ENCODE measurements around the gene KANSL1. TPM values are rescaled to one million over a fixed set of nuclear protein-coding genes. Genes with fewer than 3 reads are reported as not detected.

Gene KANSL1
- total and polyA plus RNA-seq, 2 donors (not counting 1 experiment from before 2014, with no cell fraction given) = 8.4 to 78.6 TPM

DNA sequence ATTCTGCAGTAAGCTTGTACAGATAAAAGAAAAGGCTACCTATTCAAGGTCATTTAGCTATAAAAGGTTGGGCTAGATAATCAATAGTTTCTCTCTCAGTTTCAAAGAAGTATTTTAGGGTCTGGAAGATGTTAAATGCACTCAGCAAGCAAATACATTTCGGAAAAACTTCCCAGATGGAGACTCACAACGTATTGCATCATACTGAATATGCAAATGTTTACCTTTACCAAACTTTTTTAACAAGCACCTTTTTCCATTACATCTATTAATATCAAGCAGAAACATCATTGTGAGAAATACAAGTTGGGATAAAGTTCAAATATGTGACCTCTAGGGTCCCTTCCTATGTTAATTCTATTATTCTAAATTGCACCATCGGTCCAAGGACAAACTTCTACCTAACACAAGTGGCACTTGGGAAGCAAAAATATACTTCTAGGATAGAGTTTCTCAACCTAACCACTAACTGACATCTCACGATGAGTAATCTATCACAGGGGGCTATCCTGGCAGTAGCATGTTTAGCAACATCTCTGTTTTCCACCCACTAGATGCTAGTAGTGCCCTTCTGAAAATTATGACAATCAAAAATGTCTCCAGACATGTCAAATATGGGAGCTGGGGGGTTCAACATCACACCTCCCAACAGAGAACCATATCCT lies 14.5 kb downstream of the KANSL1 start:
- Histone ChIP-seq H3K9ac (ENCODE audit: insufficient read depth, low read length) (no peak overlapping the region), H3K9me3 (ENCODE audit: control insufficient read depth, insufficient read depth, low read depth, low read length) (no peaks in the 10 kb centered on the region), H3K27me3 (ENCODE audit: control insufficient read depth, insufficient read depth, low read length) (no peaks in the 10 kb centered on the region), H4K20me1 (ENCODE audit: control insufficient read depth, extremely low read depth, insufficient read depth, low read length) (peaks cover 18% of the 10 kb centered on the region), H3K4me3 (replicated peaks in 1 of 4; ENCODE audit: control extremely low read depth in 1 of 4, insufficient read depth in 1 of 4, low read depth in 3 of 4, low read length in 4 of 4) (no peak overlapping the region), H3K79me2 (ENCODE audit: control insufficient read depth, insufficient read depth, low read length) (peaks cover 99% of the 10 kb centered on the region), H2AFZ (ENCODE audit: low read length) (no peak overlapping the region), H3K4me1 (ENCODE audit: control insufficient read depth, extremely low read depth, insufficient read depth, low read length) (peaks cover 3% of the 10 kb centered on the region), H3K4me2 (ENCODE audit: extremely low read depth, insufficient read depth, low read length) (no peak overlapping the region), H3K27ac (ENCODE audit: insufficient read depth, low read length) (no peak overlapping the region), H3K36me3 (ENCODE audit: control insufficient read depth, insufficient read depth, low read length) (no peaks in the 10 kb centered on the region)
- DNase-seq (ENCODE audit: low read depth in 2 of 2) = peak; percentile 53 to 61
- TF ChIP-seq EZH2 (IDR thresholded peaks at IDR 0.05; ENCODE audit: low read length, missing control alignments) (no peak), CTCF (conservative IDR thresholded peaks at IDR 0.05 in 1 of 2, IDR thresholded peaks at IDR 0.05 in 1 of 2; ENCODE audit: low read depth in 1 of 2, low read length in 2 of 2) (no peak)

- peaks cover 3% of the 10 kb centered on the region for H3K4me1 ChIP-seq (ENCODE audit: control insufficient read depth, extremely low read depth, insufficient read depth, low read length)
Measured at GRCh38 chr17:46176975-46177374, 16.3 kb downstream of the KANSL1 start.

GRCh38 chr17:46175891-46176290 lies 17.3 kb downstream of the KANSL1 start:
- DNase-seq (ENCODE audit: low read depth in 2 of 2) = peak in 1 of 2 donors; percentile 36
- Histone ChIP-seq H4K20me1 (ENCODE audit: control insufficient read depth, extremely low read depth, insufficient read depth, low read length) (peaks cover 8% of the 10 kb centered on the region), H3K79me2 (ENCODE audit: control insufficient read depth, insufficient read depth, low read length) (peaks cover 99% of the 10 kb centered on the region), H2AFZ (ENCODE audit: low read length) (no peak overlapping the region), H3K27me3 (ENCODE audit: control insufficient read depth, insufficient read depth, low read length) (no peaks in the 10 kb centered on the region), H3K27ac (ENCODE audit: insufficient read depth, low read length) (no peak overlapping the region), H3K4me1 (ENCODE audit: control insufficient read depth, extremely low read depth, insufficient read depth, low read length) (peaks cover 3% of the 10 kb centered on the region), H3K36me3 (ENCODE audit: control insufficient read depth, insufficient read depth, low read length) (peaks cover 4% of the 10 kb centered on the region), H3K9ac (ENCODE audit: insufficient read depth, low read length) (no peak overlapping the region), H3K4me2 (ENCODE audit: extremely low read depth, insufficient read depth, low read length) (no peak overlapping the region), H3K4me3 (replicated peaks in 1 of 4; ENCODE audit: control extremely low read depth in 1 of 4, insufficient read depth in 1 of 4, low read depth in 3 of 4, low read length in 4 of 4) (no peak overlapping the region), H3K9me3 (ENCODE audit: control insufficient read depth, insufficient read depth, low read depth, low read length) (no peaks in the 10 kb centered on the region)
- TF ChIP-seq EZH2 (IDR thresholded peaks at IDR 0.05; ENCODE audit: low read length, missing control alignments) (no peak), CTCF (conservative IDR thresholded peaks at IDR 0.05 in 1 of 2, IDR thresholded peaks at IDR 0.05 in 1 of 2; ENCODE audit: low read depth in 1 of 2, low read length in 2 of 2) (no peak)

More at GRCh38 chr17:46176975-46177374, 16.3 kb downstream of the KANSL1 start:
- no peak overlapping the region for H3K9ac ChIP-seq (ENCODE audit: insufficient read depth, low read length)
- no peak overlapping the region for H3K4me2 ChIP-seq (ENCODE audit: extremely low read depth, insufficient read depth, low read length)
- H3K27ac ChIP-seq (ENCODE audit: insufficient read depth, low read length) = no peak overlapping the region
- no peak overlapping the region for H2AFZ ChIP-seq (ENCODE audit: low read length)
- DNase-seq (ENCODE audit: low read depth in 2 of 2) = no peak
- no peak overlapping the region for H3K4me3 ChIP-seq (replicated peaks in 1 of 4; ENCODE audit: control extremely low read depth in 1 of 4, insufficient read depth in 1 of 4, low read depth in 3 of 4, low read length in 4 of 4)
- H4K20me1 ChIP-seq (ENCODE audit: control insufficient read depth, extremely low read depth, insufficient read depth, low read length) = peaks cover 8% of the 10 kb centered on the region
- TF ChIP-seq EZH2 (IDR thresholded peaks at IDR 0.05; ENCODE audit: low read length, missing control alignments) = no peak
- no peak for TF ChIP-seq CTCF (conservative IDR thresholded peaks at IDR 0.05 in 1 of 2, IDR thresholded peaks at IDR 0.05 in 1 of 2; ENCODE audit: low read depth in 1 of 2, low read length in 2 of 2)
- no peaks in the 10 kb centered on the region for H3K27me3 ChIP-seq (ENCODE audit: control insufficient read depth, insufficient read depth, low read length)
- H3K9me3 ChIP-seq (ENCODE audit: control insufficient read depth, insufficient read depth, low read depth, low read length) = no peaks in the 10 kb centered on the region
- H3K36me3 ChIP-seq (ENCODE audit: control insufficient read depth, insufficient read depth, low read length) = no peaks in the 10 kb centered on the region
- H3K79me2 ChIP-seq (ENCODE audit: control insufficient read depth, insufficient read depth, low read length) = peaks cover 99% of the 10 kb centered on the region

Measured in fibroblast of lung (primary cell).